ENCODE results near the gene TEX29. TPM values are rescaled to one million over a fixed set of nuclear protein-coding genes. Genes with fewer than 3 reads are reported as not detected.

Gene TEX29
- total RNA-seq, 2 donors from 2014 or later, result 0.52 TPM; not detected in 1

DNA sequence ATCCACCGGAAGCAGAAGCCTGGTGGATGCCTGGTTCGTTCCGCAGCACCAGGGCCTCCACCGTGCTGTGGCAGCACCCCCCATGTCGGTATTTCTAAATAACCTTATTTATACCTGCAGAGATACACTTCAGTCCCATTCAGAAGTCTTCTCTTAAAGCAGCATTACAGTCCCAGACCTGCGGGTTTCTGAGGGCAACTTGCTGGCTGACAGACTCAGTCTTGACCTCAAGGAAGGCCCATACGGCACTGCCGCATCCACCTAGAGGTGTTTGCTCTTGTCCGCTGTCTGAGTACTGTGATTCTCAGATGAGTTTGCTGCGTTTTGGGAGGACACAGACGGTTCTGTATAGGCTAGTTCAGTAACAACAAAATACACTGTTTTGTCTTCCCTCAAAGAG is 16.9 kb upstream of the TEX29 start:
- no peak overlapping the region for H3K4me3 ChIP-seq
- H3K9me3 ChIP-seq, result no peaks in the 10 kb centered on the region
- no peak overlapping the region for H3K27ac ChIP-seq
- peaks cover 9% of the 10 kb centered on the region for H3K36me3 ChIP-seq
- intact Hi-C loops (cut with DNase I), result no loop called here
- no peak for DNase-seq
- TF ChIP-seq, protein P1, sequence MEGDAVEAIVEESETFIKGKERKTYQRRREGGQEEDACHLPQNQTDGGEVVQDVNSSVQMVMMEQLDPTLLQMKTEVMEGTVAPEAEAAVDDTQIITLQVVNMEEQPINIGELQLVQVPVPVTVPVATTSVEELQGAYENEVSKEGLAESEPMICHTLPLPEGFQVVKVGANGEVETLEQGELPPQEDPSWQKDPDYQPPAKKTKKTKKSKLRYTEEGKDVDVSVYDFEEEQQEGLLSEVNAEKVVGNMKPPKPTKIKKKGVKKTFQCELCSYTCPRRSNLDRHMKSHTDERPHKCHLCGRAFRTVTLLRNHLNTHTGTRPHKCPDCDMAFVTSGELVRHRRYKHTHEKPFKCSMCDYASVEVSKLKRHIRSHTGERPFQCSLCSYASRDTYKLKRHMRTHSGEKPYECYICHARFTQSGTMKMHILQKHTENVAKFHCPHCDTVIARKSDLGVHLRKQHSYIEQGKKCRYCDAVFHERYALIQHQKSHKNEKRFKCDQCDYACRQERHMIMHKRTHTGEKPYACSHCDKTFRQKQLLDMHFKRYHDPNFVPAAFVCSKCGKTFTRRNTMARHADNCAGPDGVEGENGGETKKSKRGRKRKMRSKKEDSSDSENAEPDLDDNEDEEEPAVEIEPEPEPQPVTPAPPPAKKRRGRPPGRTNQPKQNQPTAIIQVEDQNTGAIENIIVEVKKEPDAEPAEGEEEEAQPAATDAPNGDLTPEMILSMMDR (IDR thresholded peaks at IDR 0.05), result no peak
- H3K27me3 ChIP-seq, result no peaks in the 10 kb centered on the region
- H3K4me1 ChIP-seq, result no peaks in the 10 kb centered on the region
- no peak overlapping the region for H3K9ac ChIP-seq (ENCODE audit: low read depth in 2 of 2, low read length in 2 of 2)

DNA sequence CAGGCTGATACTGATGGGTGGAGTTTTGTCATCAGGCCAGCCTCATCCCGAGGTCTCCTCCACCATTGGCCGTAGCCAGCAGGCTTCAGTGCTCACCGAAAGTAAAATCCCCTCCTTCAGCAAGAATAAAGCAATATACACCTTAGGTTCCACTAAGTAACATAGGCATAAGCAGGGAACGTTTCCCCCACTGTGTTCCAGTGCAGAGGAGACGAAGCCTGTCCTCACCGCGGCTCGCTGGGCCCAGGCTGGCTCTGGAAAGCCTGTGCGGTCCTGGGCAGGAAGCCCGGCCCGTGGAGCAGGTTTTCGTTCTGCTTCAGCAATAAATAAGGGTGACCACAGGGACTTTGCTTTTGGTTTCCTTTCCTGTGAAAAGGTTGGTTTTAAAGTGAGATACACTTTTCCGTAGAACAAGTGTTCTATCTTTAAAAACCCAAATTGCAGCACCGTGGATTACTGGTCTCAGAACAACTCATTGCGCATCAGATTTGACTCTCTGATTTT is 16.3 kb upstream of the TEX29 start:
- intact Hi-C loops (cut with DNase I), result no loop called here
- TF ChIP-seq, protein P1 (IDR thresholded peaks at IDR 0.05), result no peak

DNA sequence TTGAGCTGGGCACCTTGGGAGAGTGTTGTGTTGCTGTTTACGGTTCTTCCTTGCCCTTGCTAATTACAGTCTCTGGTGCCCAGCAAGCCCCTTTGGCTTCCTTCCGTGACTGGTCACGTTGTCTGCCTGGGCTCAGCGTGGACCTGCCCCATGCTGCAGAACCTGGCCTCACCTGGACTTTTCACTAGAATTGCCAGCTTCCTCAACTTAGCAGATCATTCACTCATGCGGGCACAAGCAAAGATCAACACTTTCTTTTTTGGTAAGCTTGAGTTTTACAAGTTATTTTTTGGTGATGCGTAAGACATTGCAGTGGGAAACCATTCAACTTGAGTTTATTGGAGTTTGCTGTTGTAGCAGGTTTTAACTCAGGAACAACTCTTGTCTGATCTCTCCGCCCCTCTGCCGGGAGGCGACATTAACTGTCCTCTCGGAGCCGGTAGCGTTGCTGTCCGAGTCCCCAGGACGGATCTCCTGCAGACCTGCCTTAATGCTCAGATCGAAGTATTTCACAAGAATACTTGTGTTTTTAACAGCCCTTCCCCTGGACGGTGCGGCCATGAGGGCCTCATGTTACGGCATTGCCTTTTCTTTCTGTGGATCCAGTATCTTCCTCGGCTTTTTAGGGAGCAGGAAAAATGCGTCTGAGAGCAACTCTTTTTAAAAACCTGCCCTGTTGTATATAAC is 15.7 kb upstream of the TEX29 start:
- no peak overlapping the region for H3K9ac ChIP-seq (ENCODE audit: low read depth in 2 of 2, low read length in 2 of 2)
- H3K27me3 ChIP-seq, result no peaks in the 10 kb centered on the region
- H3K27ac ChIP-seq, result no peak overlapping the region
- peaks cover 9% of the 10 kb centered on the region for H3K36me3 ChIP-seq
- H3K4me1 ChIP-seq, result no peaks in the 10 kb centered on the region
- intact Hi-C loops (cut with DNase I), result no loop called here
- no peak overlapping the region for H3K4me3 ChIP-seq
- no peak for DNase-seq
- no peaks in the 10 kb centered on the region for H3K9me3 ChIP-seq
- TF ChIP-seq, protein P1 (IDR thresholded peaks at IDR 0.05), result no peak

More for the DNA sequence above, 16.3 kb upstream of the TEX29 start:
- no peak for DNase-seq
- no peak overlapping the region for H3K4me3 ChIP-seq
- no peak overlapping the region for H3K27ac ChIP-seq
- H3K9me3 ChIP-seq, result no peaks in the 10 kb centered on the region
- no peaks in the 10 kb centered on the region for H3K27me3 ChIP-seq
- peaks cover 9% of the 10 kb centered on the region for H3K36me3 ChIP-seq
- no peaks in the 10 kb centered on the region for H3K4me1 ChIP-seq
- H3K9ac ChIP-seq (ENCODE audit: low read depth in 2 of 2, low read length in 2 of 2), result no peak overlapping the region

DNA sequence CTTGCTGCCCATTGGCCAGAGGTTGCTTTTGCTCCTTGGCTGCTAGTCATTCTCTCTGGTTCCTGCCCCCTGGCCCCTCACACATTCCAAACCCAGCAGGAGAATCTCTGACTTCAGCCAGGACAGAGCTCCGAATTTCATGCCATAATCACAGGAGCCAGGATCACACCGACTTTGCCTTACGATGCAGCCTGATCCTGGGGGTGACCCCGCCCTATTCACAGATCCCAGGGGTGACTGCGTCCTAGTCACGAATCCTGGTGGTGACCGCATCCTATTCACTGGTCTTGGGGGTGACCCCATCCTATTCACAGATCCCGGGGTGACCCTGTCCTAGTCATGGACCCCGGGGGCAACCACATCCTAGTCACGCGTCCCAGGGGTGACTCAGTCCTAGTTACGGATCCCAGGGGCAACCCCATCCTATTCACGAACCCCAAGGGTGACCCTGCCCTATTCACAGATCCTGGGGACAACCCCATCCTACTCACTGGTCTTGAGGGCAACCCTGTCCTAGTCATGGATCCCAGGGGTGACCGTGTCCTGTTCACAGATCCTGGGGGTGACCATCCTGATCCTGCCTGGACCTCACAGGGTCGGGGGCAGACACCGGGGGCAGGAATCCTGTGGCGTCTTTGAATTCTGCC is 7.4 kb upstream of the TEX29 start:
- no peaks in the 10 kb centered on the region for H3K27me3 ChIP-seq
- no peak overlapping the region for H3K27ac ChIP-seq
- H3K4me3 ChIP-seq, result no peak overlapping the region
- TF ChIP-seq, protein P1 (IDR thresholded peaks at IDR 0.05), result no peak
- no peaks in the 10 kb centered on the region for H3K4me1 ChIP-seq
- H3K36me3 ChIP-seq, result no peaks in the 10 kb centered on the region
- no peak for DNase-seq
- H3K9ac ChIP-seq (ENCODE audit: low read depth in 2 of 2, low read length in 2 of 2), result no peak overlapping the region
- intact Hi-C loops (cut with DNase I), result no loop called here
- no peaks in the 10 kb centered on the region for H3K9me3 ChIP-seq

DNA sequence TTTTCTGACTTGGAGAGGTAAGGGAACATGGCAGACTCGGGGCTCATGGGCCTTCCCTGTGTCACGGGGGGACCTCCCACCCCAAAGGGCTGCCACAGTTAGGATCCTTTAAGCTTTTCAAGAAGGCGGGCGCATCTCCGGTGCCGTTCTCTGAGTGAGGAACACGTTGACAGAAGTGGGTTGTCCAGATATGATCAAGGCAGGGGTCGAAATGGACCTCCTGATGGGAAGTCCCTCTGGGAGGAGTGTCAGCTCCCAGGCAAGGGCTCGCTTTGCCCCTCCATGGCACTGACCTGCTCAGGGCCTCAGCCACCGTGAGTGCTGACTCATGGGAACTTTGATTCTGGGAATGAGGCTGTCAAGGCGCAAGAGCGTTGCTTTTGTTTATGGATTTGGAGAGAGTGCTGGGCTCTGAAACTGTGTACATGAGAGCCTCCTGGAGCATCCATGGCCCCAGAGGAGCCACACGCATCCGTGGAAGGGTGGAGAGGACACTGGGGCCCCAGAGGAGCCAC is 6.5 kb upstream of the TEX29 start:
- no peak for DNase-seq
- Histone ChIP-seq H3K27ac (no peak overlapping the region), H3K4me3 (no peak overlapping the region), H3K27me3 (no peaks in the 10 kb centered on the region), H3K4me1 (no peaks in the 10 kb centered on the region), H3K9me3 (no peaks in the 10 kb centered on the region), H3K9ac (ENCODE audit: low read depth in 2 of 2, low read length in 2 of 2) (no peak overlapping the region), H3K36me3 (no peaks in the 10 kb centered on the region)
- intact Hi-C loops (cut with DNase I), result no loop called here
- TF ChIP-seq, protein P1 (IDR thresholded peaks at IDR 0.05), result no peak
